ENCODE measurements around the gene RSRC1.

DNA sequence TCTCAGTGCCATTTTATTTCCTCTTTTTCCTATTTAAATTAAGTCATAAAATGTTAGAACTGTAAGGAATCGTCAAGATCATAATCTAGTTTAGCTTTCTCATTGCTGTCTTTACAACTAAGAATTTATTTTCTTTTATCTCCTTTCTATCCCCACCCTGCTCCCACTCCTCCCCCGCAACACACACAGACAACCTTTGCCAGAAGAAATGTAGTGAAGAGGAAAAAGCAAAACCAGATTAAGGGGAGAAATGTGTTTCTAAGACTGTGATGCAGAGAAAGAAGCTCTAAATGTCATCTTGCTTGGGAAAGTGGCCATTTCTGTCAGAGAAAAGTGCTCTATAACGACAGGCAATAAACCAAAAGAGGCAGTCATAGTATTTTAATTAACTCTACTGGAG is 382.8 kb downstream of the RSRC1 start:
- TF ChIP-seq POLR2A (IDR thresholded peaks at IDR 0.05) (no peak), POLR2AphosphoS5 (IDR thresholded peaks at IDR 0.05; ENCODE audit: insufficient read depth in 1 of 2, low read depth in 1 of 2) (no peak)
- TF ChIP-seq, protein P1, sequence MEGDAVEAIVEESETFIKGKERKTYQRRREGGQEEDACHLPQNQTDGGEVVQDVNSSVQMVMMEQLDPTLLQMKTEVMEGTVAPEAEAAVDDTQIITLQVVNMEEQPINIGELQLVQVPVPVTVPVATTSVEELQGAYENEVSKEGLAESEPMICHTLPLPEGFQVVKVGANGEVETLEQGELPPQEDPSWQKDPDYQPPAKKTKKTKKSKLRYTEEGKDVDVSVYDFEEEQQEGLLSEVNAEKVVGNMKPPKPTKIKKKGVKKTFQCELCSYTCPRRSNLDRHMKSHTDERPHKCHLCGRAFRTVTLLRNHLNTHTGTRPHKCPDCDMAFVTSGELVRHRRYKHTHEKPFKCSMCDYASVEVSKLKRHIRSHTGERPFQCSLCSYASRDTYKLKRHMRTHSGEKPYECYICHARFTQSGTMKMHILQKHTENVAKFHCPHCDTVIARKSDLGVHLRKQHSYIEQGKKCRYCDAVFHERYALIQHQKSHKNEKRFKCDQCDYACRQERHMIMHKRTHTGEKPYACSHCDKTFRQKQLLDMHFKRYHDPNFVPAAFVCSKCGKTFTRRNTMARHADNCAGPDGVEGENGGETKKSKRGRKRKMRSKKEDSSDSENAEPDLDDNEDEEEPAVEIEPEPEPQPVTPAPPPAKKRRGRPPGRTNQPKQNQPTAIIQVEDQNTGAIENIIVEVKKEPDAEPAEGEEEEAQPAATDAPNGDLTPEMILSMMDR (IDR thresholded peaks at IDR 0.05), result no peak
